Measurements from ENCODE around the gene CSF3.

Gene CSF3

GRCh38 chr17:40025991-40026815, 11.0 kb downstream of the CSF3 start:
- DNase-seq = peak; percentile 65

GRCh38 chr17:40026816-40027613, 11.8 kb downstream of the CSF3 start:
- peak; percentile 78 for DNase-seq

- DNase-seq = no peak
Measured at GRCh38 chr17:40027614-40028012, 12.4 kb downstream of the CSF3 start.

- DNase-seq = no peak
Measured at GRCh38 chr17:40028595-40028994, 13.4 kb downstream of the CSF3 start.

- no peak for DNase-seq
Measured at GRCh38 chr17:40031706-40032105, 16.5 kb downstream of the CSF3 start.

- DNase-seq = no peak
Measured at GRCh38 chr17:40032322-40033320, 17.4 kb downstream of the CSF3 start.

- DNase-seq = no peak
Measured at GRCh38 chr17:40033339-40033738, 18.1 kb downstream of the CSF3 start.

- no peak for DNase-seq
Measured at GRCh38 chr17:40034426-40035161, 19.4 kb downstream of the CSF3 start.

GRCh38 chr17:40035162-40035559, 19.9 kb downstream of the CSF3 start:
- peak; percentile 60 for DNase-seq

- DNase-seq = no peak
Measured at GRCh38 chr17:40038882-40039513, 23.8 kb downstream of the CSF3 start.

- DNase-seq = no peak
Measured at GRCh38 chr17:40041196-40041595, 26.0 kb downstream of the CSF3 start.

GRCh38 chr17:40056379-40057015, 41.3 kb downstream of the CSF3 start:
- DNase-seq = peak; percentile 76

- peak; percentile 33 for DNase-seq
Measured at GRCh38 chr17:40058186-40058784, 43.0 kb downstream of the CSF3 start.

- DNase-seq = no peak
Measured at GRCh38 chr17:40058865-40059264, 43.6 kb downstream of the CSF3 start.

GRCh38 chr17:40059729-40060475, 44.7 kb downstream of the CSF3 start:
- no peak for DNase-seq

- DNase-seq = no peak
Measured at GRCh38 chr17:40060887-40061608, 45.8 kb downstream of the CSF3 start.

- no peak for DNase-seq
Measured at GRCh38 chr17:40061609-40062038, 46.4 kb downstream of the CSF3 start.

GRCh38 chr17:40062329-40063186, 47.3 kb downstream of the CSF3 start, which contains the start of gene THRA:
Gene THRA, plus strand, starts transcription at chr17:40062965. Its CDS starts 11,524 bp downstream, at chr17:40074489.
- DNase-seq = no peak

All from NCI-H1694 (cell line).